CD14-positive monocyte (primary cell): Measurements from ENCODE around the gene RNF217. TPM values are rescaled to one million over a fixed set of nuclear protein-coding genes. Genes with fewer than 3 reads are reported as not detected.

Source experiments
- DNase-seq, 3 donors: peaks; one replicate each; pipeline ENCODE4 v3.0.0-alpha.2; 2011 to 2022
- H2AFZ ChIP-seq: 2 replicates; pipeline ENCODE4 v1.6.0; 2012; ENCODE audit warnings: mild to moderate bottlenecking, low read depth, low read length, inconsistent platforms; ENCODE audit not compliant: insufficient read depth, poor library complexity, severe bottlenecking
- H3K27ac ChIP-seq, 2 donors: 1 replicate in 1 of 2; 2 replicates in 1 of 2; pipeline ENCODE4 v1.5.1; 2012 to 2013; ENCODE audit warnings: low read length in 2 of 2, control low read depth in 1 of 2, inconsistent platforms in 1 of 2, low read depth in 1 of 2, mild to moderate bottlenecking in 1 of 2
- H3K27me3 ChIP-seq, 2 donors: one replicate each; pipeline versions ENCODE4 v1.6.0 to v1.6.1; 2011 to 2013; ENCODE audit warnings: low read length in 2 of 2; ENCODE audit not compliant: control insufficient read depth in 2 of 2, insufficient read depth in 2 of 2
- H3K36me3 ChIP-seq, 2 donors: replicated peaks in 1 of 2; 1 replicate in 1 of 2; 2 replicates in 1 of 2; pipeline versions ENCODE4 v1.5.1 to v1.6.1; 2012 to 2013; ENCODE audit warnings: low read length in 2 of 2, control low read depth in 1 of 2, inconsistent platforms in 1 of 2, mild to moderate bottlenecking in 1 of 2; ENCODE audit not compliant: insufficient read depth in 2 of 2, control insufficient read depth in 1 of 2
- H3K4me1 ChIP-seq, 2 donors: 1 replicate in 1 of 2; 2 replicates in 1 of 2; pipeline versions ENCODE4 v1.5.1 to v1.6.1; 2012 to 2013; ENCODE audit warnings: low read length in 2 of 2, control low read depth in 1 of 2, inconsistent platforms in 1 of 2, mild to moderate bottlenecking in 1 of 2, moderate library complexity in 1 of 2; ENCODE audit not compliant: insufficient read depth in 2 of 2, control insufficient read depth in 1 of 2
- H3K4me2 ChIP-seq: replicated peaks from 2 replicates; pipeline ENCODE3; 2012; ENCODE audit warnings: low read length, moderate library complexity, mild to moderate bottlenecking; ENCODE audit not compliant: poor library complexity, severe bottlenecking; ENCODE audit errors: extremely low read depth
- H3K4me3 ChIP-seq, 3 experiments: fragments of 200-600 bp in 1 of 3; sonication (generic) in 1 of 3; replicated peaks in 1 of 3; 1 replicate in 2 of 3; 2 replicates in 1 of 3; pipeline ENCODE4 v1.5.1; 2011 to 2013; ENCODE audit warnings: low read length in 3 of 3, mild to moderate bottlenecking in 3 of 3, control low read depth in 2 of 3, low read depth in 2 of 3, inconsistent platforms in 1 of 3, moderate library complexity in 1 of 3
- H3K79me2 ChIP-seq: 2 replicates; pipeline ENCODE4 v1.6.0; 2012; ENCODE audit warnings: mild to moderate bottlenecking, control low read depth, inconsistent platforms, low read length, moderate library complexity; ENCODE audit not compliant: insufficient read depth
- H3K9ac ChIP-seq: 2 replicates; pipeline ENCODE4 v1.6.0; 2017; ENCODE audit warnings: low read length, mild to moderate bottlenecking; ENCODE audit not compliant: insufficient read depth, poor library complexity, severe bottlenecking
- H3K9me3 ChIP-seq, 2 donors: replicated peaks in 1 of 2; 1 replicate in 1 of 2; 2 replicates in 1 of 2; pipeline versions ENCODE4 v1.5.1 to v1.6.1; 2012 to 2013; ENCODE audit warnings: low read length in 2 of 2, control low read depth in 1 of 2; ENCODE audit not compliant: control insufficient read depth in 1 of 2, insufficient read depth in 1 of 2
- H4K20me1 ChIP-seq: 2 replicates; pipeline ENCODE4 v1.6.0; 2012; ENCODE audit warnings: mild to moderate bottlenecking, low read length, control low read depth, moderate library complexity; ENCODE audit not compliant: insufficient read depth
- H3K27ac Mint-ChIP-seq, 7 donors: one replicate each; pipeline ENCODE4 v1.8.0; 2020; ENCODE audit warnings: mild to moderate bottlenecking in 7 of 7, mixed read lengths in 7 of 7, moderate library complexity in 6 of 7, inconsistent platforms in 2 of 7
- H3K27me3 Mint-ChIP-seq, 3 donors: one replicate each; pipeline ENCODE4 v1.8.0; 2021 to 2022; ENCODE audit warnings: low read depth in 3 of 3, mild to moderate bottlenecking in 3 of 3, mixed read lengths in 3 of 3, moderate library complexity in 3 of 3, inconsistent platforms in 1 of 3
- H3K36me3 Mint-ChIP-seq, 2 donors: one replicate each; pipeline ENCODE4 v1.8.0; 2020; ENCODE audit warnings: mixed read lengths in 2 of 2, inconsistent platforms in 1 of 2, mild to moderate bottlenecking in 1 of 2
- H3K4me1 Mint-ChIP-seq: one replicate; pipeline ENCODE4 v1.8.0; 2020; ENCODE audit warnings: mild to moderate bottlenecking, mixed read lengths
- H3K4me3 Mint-ChIP-seq, 2 donors: one replicate each; pipeline ENCODE4 v1.8.0; 2020; ENCODE audit warnings: mild to moderate bottlenecking in 2 of 2, mixed read lengths in 2 of 2, moderate library complexity in 1 of 2
- H3K9me3 Mint-ChIP-seq, 7 donors: one replicate each; pipeline ENCODE4 v1.8.0; 2020 to 2022; ENCODE audit warnings: mixed read lengths in 7 of 7, mild to moderate bottlenecking in 6 of 7, moderate library complexity in 6 of 7, inconsistent platforms in 2 of 7
- WGBS: methylation state at CpG from one replicate; pipeline ENCODE4 v1.1.5; 2013; ENCODE audit warnings: missing lambda C conversion rate; ENCODE audit not compliant: insufficient coverage; 5-methylcytosine and 5-hydroxymethylcytosine counted together
- intact Hi-C, 2 donors: fragments of 100-400 bp; cut with micrococcal nuclease; formaldehyde crosslinking; loops; one replicate each; pipeline versions ENCODE4 v1.15.0 to v1.15.1; 2023
- polyA plus RNA-seq, 3 donors: library from polyadenylated mRNA; depleted of rRNA in 1 of 3; unstranded in 2 of 3; stranded (reverse) in 1 of 3; fragments of 300-500 nt in 2 of 3; fragments of >200 nt in 1 of 3; fragmentation: Illumina TruSeq in 2 of 3; gene quantifications; 1 replicate in 2 of 3; 2 replicates in 1 of 3; pipeline ENCODE4 v1.2.3, GENCODE V29; 2012 to 2021
- TF ChIP-seq, protein P1 (sequence below): fragments of 200-600 bp; IDR thresholded peaks from one replicate; pipeline ENCODE4 v1.8.0; 2022; ENCODE audit warnings: antibody characterized with exemption, mild to moderate bottlenecking

Gene RNF217
- polyA plus RNA-seq, 3 donors = 2.2 to 11.6 (median 3.3) TPM

DNA sequence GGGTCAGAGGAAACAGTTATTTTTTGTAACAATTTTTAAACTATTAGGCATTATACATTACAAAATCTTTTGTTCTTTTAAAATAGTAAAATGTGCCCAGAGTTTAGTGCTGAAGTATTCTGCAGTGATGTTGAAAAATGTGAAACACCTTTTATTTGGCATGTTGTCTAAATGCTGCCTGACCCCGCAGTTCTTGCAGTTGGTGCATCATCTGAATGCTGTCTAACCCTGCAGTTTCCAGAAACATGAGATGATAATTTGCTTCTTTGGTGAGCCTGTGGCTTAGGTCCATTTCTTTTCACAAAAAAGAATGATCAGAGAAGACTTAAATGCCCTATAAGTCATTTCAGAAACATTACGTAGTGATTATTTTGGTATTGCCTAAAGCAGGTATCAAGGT lies 82.4 kb downstream of the RNF217 start:
- H3K79me2 ChIP-seq = no peaks in the 10 kb centered on the region
- no peak overlapping the region for H3K4me3 ChIP-seq
- 92% methylated on average over 1 of the region's 2 CpGs for WGBS
- intact Hi-C loops = no loop called here
- H3K9ac ChIP-seq = no peak overlapping the region
- DNase-seq = no peak
- Mint-ChIP-seq H3K27ac (no peak overlapping the region), H3K27me3 (no peaks in the 10 kb centered on the region), H3K4me3 (no peak overlapping the region), H3K9me3 (no peaks in the 10 kb centered on the region), H3K4me1 (peaks cover 24% of the 10 kb centered on the region), H3K36me3 (peaks cover 18 to 19% of the 10 kb centered on the region in 2 donors)
- H3K27me3 ChIP-seq = no peaks in the 10 kb centered on the region
- H3K27ac ChIP-seq = no peak overlapping the region
- no peak overlapping the region for H3K4me2 ChIP-seq
- peaks cover 5 to 11% of the 10 kb centered on the region in 2 donors for H3K4me1 ChIP-seq
- no peaks in the 10 kb centered on the region for H3K9me3 ChIP-seq
- no peaks in the 10 kb centered on the region for H4K20me1 ChIP-seq
- H3K36me3 ChIP-seq = peaks cover 6 to 15% of the 10 kb centered on the region in 2 donors
- TF ChIP-seq, protein P1, sequence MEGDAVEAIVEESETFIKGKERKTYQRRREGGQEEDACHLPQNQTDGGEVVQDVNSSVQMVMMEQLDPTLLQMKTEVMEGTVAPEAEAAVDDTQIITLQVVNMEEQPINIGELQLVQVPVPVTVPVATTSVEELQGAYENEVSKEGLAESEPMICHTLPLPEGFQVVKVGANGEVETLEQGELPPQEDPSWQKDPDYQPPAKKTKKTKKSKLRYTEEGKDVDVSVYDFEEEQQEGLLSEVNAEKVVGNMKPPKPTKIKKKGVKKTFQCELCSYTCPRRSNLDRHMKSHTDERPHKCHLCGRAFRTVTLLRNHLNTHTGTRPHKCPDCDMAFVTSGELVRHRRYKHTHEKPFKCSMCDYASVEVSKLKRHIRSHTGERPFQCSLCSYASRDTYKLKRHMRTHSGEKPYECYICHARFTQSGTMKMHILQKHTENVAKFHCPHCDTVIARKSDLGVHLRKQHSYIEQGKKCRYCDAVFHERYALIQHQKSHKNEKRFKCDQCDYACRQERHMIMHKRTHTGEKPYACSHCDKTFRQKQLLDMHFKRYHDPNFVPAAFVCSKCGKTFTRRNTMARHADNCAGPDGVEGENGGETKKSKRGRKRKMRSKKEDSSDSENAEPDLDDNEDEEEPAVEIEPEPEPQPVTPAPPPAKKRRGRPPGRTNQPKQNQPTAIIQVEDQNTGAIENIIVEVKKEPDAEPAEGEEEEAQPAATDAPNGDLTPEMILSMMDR = no peak
- no peak overlapping the region for H2AFZ ChIP-seq

DNA sequence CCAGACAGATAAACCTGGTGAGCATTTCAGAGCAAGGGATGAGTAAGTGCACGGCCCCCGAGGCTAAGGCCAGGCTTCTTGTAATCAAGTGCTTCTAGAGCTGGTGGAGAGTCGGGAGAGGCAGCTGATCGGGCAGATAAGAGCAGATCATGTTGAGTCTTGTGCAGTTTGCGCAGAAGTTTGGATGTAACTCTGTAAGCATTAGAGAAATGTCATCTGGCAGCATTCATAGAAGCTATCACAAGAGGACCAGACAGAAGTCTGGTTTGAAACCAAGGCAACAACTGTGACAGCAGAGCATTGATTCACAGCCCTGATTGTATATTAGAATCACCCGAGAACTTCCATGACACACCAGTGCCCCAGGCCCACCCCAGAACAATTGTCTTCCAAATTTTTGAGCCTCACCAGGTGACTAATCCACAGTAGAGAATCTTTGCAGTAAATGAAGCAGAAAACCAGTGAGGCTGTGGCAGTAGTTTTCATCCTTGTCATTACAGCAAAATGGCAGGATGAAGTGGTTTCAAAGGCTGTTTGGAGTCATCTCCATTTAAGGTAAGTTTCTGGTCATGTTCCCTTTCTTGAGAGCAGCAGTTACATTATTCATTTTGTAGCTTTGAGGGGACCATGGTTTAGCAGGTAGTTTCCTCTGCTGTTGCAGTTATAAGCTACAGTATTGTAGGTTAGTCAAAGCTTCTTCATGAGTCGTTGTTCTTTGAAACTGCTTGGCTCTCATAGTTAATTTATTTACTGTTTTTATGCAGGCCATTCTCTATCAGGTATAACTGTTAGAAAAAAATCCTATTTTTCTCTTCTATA lies 84.1 kb downstream of the RNF217 start:
- Histone ChIP-seq H3K27me3 (no peaks in the 10 kb centered on the region), H3K36me3 (peaks cover 6 to 15% of the 10 kb centered on the region in 2 donors), H3K27ac (no peak overlapping the region), H3K9me3 (no peaks in the 10 kb centered on the region), H4K20me1 (no peaks in the 10 kb centered on the region), H3K4me2 (no peak overlapping the region), H3K79me2 (no peaks in the 10 kb centered on the region), H3K9ac (no peak overlapping the region), H2AFZ (no peak overlapping the region), H3K4me3 (no peak overlapping the region), H3K4me1 (peaks cover 5 to 11% of the 10 kb centered on the region in 2 donors)
- H3K9me3 Mint-ChIP-seq = no peaks in the 10 kb centered on the region
- 95% methylated on average over 5 of the region's 7 CpGs for WGBS
- no peak overlapping the region for H3K4me3 Mint-ChIP-seq
- intact Hi-C loops = no loop called here
- no peak overlapping the region for H3K27ac Mint-ChIP-seq
- no peak for DNase-seq
- H3K27me3 Mint-ChIP-seq = no peaks in the 10 kb centered on the region
- H3K4me1 Mint-ChIP-seq = peaks cover 18% of the 10 kb centered on the region
- TF ChIP-seq, protein P1 = no peak
- H3K36me3 Mint-ChIP-seq = peaks cover 18 to 24% of the 10 kb centered on the region in 2 donors
